Measurements from ENCODE around the gene CCNY.

- TF ChIP-seq CTCF (conservative IDR thresholded peaks at IDR 0.05 in 1 of 2, IDR thresholded peaks at IDR 0.05 in 1 of 2; ENCODE audit: extremely low read depth in 1 of 2, insufficient read depth in 1 of 2, low read depth in 1 of 2, low read length in 2 of 2) (no peak), EZH2 (IDR thresholded peaks at IDR 0.05; ENCODE audit: borderline replicate concordance, low read length) (no peak)
These were observed 258.8 kb downstream of the CCNY start for GRCh38 chr10:35595106-35595505.

Measured in mammary epithelial cell (primary cell).